ENCODE results near the gene ZFAND6. TPM values are rescaled to one million over a fixed set of nuclear protein-coding genes. Genes with fewer than 3 reads are reported as not detected.

The ZFAND6 gene
- total and polyA plus RNA-seq, 10 of the 15 experiments (the other 5 are each of a cell fraction or from before 2014, with no cell fraction given): 78.9 to 179 (median 135) TPM

DNA sequence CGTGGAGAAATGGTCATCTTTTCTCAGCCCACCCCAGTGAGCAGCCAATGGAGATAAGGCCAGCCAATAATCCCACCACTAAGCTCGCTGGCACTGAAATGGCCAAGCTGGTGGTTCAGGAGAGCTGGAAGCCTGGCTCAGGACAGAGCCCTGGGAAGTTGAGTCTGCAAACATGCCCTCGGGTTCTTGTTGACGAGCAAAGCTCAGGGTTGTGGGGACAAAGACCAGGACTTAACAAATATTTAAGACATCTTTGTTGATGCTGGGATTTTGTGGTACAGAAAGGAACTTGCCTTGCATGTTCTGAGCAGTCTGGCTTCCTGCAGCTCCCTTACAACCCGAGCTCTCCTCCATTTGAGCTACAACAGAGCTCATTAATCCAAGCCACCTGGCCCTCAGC lies 97.7 kb downstream of the ZFAND6 start:
- H3K36me3 ChIP-seq (ENCODE audit: control insufficient read depth in 2 of 2, insufficient read depth in 2 of 2, low read length in 1 of 2): peaks cover 2 to 4% of the 10 kb centered on the region in 2 experiments
- H3K4me3 ChIP-seq: no peak overlapping the region
- no peak overlapping the region for H2AFZ ChIP-seq (ENCODE audit: control insufficient read depth, low read depth, low read length)
- intact Hi-C loops (cut with micrococcal nuclease; ENCODE audit: unreplicated experiment) (no loop called here), in situ Hi-C loops (cut with MboI) (no loop called here)
- POLR2A ChIA-PET: interaction anchor here (0.7 to 1.4 kb wide), 2 partner anchors 11 to 124 kb away, joined by 3 read pairs; no protein-coding TSS in a partner anchor
- FAIRE-seq (no peak), ATAC-seq (no peak), DNase-seq (ENCODE audit: low read depth, low spot score) (no peak)
- no peak for TF ChIP-seq RFX5 (IDR thresholded peaks at IDR 0.05; ENCODE audit: low read depth, low read length)
- TF ChIP-seq, protein P1, sequence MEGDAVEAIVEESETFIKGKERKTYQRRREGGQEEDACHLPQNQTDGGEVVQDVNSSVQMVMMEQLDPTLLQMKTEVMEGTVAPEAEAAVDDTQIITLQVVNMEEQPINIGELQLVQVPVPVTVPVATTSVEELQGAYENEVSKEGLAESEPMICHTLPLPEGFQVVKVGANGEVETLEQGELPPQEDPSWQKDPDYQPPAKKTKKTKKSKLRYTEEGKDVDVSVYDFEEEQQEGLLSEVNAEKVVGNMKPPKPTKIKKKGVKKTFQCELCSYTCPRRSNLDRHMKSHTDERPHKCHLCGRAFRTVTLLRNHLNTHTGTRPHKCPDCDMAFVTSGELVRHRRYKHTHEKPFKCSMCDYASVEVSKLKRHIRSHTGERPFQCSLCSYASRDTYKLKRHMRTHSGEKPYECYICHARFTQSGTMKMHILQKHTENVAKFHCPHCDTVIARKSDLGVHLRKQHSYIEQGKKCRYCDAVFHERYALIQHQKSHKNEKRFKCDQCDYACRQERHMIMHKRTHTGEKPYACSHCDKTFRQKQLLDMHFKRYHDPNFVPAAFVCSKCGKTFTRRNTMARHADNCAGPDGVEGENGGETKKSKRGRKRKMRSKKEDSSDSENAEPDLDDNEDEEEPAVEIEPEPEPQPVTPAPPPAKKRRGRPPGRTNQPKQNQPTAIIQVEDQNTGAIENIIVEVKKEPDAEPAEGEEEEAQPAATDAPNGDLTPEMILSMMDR (IDR thresholded peaks at IDR 0.05 in 2 of 3, conservative IDR thresholded peaks at IDR 0.05 in 1 of 3; ENCODE audit: control insufficient read depth in 2 of 3, extremely low read depth in 1 of 3, insufficient read depth in 1 of 3, low read depth in 3 of 3, low read length in 3 of 3): no peak
- TF ChIP-seq, protein P2, sequence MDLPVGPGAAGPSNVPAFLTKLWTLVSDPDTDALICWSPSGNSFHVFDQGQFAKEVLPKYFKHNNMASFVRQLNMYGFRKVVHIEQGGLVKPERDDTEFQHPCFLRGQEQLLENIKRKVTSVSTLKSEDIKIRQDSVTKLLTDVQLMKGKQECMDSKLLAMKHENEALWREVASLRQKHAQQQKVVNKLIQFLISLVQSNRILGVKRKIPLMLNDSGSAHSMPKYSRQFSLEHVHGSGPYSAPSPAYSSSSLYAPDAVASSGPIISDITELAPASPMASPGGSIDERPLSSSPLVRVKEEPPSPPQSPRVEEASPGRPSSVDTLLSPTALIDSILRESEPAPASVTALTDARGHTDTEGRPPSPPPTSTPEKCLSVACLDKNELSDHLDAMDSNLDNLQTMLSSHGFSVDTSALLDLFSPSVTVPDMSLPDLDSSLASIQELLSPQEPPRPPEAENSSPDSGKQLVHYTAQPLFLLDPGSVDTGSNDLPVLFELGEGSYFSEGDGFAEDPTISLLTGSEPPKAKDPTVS (IDR thresholded peaks at IDR 0.05; ENCODE audit: low read depth, low read length): no peak
- no peak for TF ChIP-seq SREBF2 (IDR thresholded peaks at IDR 0.05; ENCODE audit: low read length)
- TF ChIP-seq, protein P3, sequence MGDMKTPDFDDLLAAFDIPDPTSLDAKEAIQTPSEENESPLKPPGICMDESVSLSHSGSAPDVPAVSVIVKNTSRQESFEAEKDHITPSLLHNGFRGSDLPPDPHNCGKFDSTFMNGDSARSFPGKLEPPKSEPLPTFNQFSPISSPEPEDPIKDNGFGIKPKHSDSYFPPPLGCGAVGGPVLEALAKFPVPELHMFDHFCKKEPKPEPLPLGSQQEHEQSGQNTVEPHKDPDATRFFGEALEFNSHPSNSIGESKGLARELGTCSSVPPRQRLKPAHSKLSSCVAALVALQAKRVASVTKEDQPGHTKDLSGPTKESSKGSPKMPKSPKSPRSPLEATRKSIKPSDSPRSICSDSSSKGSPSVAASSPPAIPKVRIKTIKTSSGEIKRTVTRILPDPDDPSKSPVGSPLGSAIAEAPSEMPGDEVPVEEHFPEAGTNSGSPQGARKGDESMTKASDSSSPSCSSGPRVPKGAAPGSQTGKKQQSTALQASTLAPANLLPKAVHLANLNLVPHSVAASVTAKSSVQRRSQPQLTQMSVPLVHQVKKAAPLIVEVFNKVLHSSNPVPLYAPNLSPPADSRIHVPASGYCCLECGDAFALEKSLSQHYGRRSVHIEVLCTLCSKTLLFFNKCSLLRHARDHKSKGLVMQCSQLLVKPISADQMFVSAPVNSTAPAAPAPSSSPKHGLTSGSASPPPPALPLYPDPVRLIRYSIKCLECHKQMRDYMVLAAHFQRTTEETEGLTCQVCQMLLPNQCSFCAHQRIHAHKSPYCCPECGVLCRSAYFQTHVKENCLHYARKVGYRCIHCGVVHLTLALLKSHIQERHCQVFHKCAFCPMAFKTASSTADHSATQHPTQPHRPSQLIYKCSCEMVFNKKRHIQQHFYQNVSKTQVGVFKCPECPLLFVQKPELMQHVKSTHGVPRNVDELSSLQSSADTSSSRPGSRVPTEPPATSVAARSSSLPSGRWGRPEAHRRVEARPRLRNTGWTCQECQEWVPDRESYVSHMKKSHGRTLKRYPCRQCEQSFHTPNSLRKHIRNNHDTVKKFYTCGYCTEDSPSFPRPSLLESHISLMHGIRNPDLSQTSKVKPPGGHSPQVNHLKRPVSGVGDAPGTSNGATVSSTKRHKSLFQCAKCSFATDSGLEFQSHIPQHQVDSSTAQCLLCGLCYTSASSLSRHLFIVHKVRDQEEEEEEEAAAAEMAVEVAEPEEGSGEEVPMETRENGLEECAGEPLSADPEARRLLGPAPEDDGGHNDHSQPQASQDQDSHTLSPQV (IDR thresholded peaks at IDR 0.05): no peak
- no peak for TF ChIP-seq FOS (IDR thresholded peaks at IDR 0.05; ENCODE audit: borderline replicate concordance, extremely low read depth, insufficient read length)
- TF ChIP-seq NBN (IDR thresholded peaks at IDR 0.05): no peak
- TF ChIP-seq PML (IDR thresholded peaks at IDR 0.05; ENCODE audit: low read length): no peak
- TF ChIP-seq TBL1XR1 (IDR thresholded peaks at IDR 0.05; ENCODE audit: low read depth, low read length): no peak
- no peak for TF ChIP-seq SMAD1 (IDR thresholded peaks at IDR 0.05; ENCODE audit: low read depth, partially characterized antibody)
- H3K9me3 ChIP-seq (replicated peaks; ENCODE audit: control insufficient read depth, insufficient read depth, low read length): no peaks in the 10 kb centered on the region
- H4K20me1 ChIP-seq (ENCODE audit: control insufficient read depth, insufficient read depth): no peaks in the 10 kb centered on the region
- no peak overlapping the region for H3K4me2 ChIP-seq (ENCODE audit: control insufficient read depth, insufficient read depth)
- BruUV-seq (replicated peaks): no TSS peak
- H3K27me3 ChIP-seq (replicated peaks in 1 of 2; ENCODE audit: control insufficient read depth in 2 of 2, insufficient read depth in 2 of 2, low read length in 1 of 2): no peaks in the 10 kb centered on the region
- peaks cover 4% of the 10 kb centered on the region for H3K79me2 ChIP-seq (ENCODE audit: control insufficient read depth, insufficient read depth, low read length)
- RAD21 ChIA-PET (ENCODE audit: unreplicated experiment): no interaction called here
- CTCF ChIA-PET: interaction anchor here (0.7 to 2.4 kb wide), 4 partner anchors 12 to 304 kb away, joined by 3 to 6 read pairs (median 3); no protein-coding TSS in a partner anchor
- WGBS (ENCODE audit: insufficient coverage, insufficient replicate concordance, low lambda C conversion rate, missing lambda C conversion rate): 92% methylated on average over 5 of the region's 5 CpGs
- no peak overlapping the region for H3K9ac ChIP-seq (ENCODE audit: control insufficient read depth, insufficient read depth, low read length)
- no peak overlapping the region for H3K27ac ChIP-seq (ENCODE audit: control insufficient read depth, insufficient read depth)
- H3K4me1 ChIP-seq (ENCODE audit: control insufficient read depth, insufficient read depth, low read length): peaks cover 28% of the 10 kb centered on the region
- SMC1A ChIA-PET (ENCODE audit: uncharacterized antibody, unreplicated experiment): interaction anchor here (1.1 to 2.0 kb wide), 8 partner anchors 11 to 151 kb away, joined by 3 to 8 read pairs (median 4); no protein-coding TSS in a partner anchor

Data from GM12878 (cell line).